Measurements from ENCODE around the gene TRAPPC1. TPM values are rescaled to one million over a fixed set of nuclear protein-coding genes. Genes with fewer than 3 reads are reported as not detected.
"Not testable (repeated sequence)": the region's sequence is repeated elsewhere in the genome, so short reads cannot be mapped to it uniquely, and the experiment has no call there.

TRAPPC1 gene
- total RNA-seq, 4 donors from 2014 or later, result 19.4 to 41.7 (median 30.0) TPM

- H3K4me3 ChIP-seq, result no peak overlapping the region
- intact Hi-C loops (cut with DNase I; ENCODE audit: low total_unique reads) (no loop called here), in situ Hi-C loops (cut with MboI; ENCODE audit: low sequenced_read_pairs in 4 of 4) (no loop called here)
- TF ChIP-seq CTCF (IDR thresholded peaks at IDR 0.05 in 4 of 5, conservative IDR thresholded peaks at IDR 0.05 in 1 of 5) (no peak), POLR2A (IDR thresholded peaks at IDR 0.05) (no peak)
- H3K4me1 ChIP-seq, result no peaks in the 10 kb centered on the region
- no peaks in the 10 kb centered on the region for H3K27me3 ChIP-seq
- no peaks in the 10 kb centered on the region for H3K9me3 ChIP-seq
- no peak for ATAC-seq
- H3K36me3 ChIP-seq, result no peaks in the 10 kb centered on the region
- no peak overlapping the region for H3K27ac ChIP-seq
- no peak for DNase-seq
These were observed 29.7 kb upstream of the TRAPPC1 start for GRCh38 chr17:7961421-7961820.

- DNase-seq, result no peak
- in situ Hi-C loops (cut with MboI; ENCODE audit: low sequenced_read_pairs in 4 of 4), result no loop called here
These were observed 27.9 kb upstream of the TRAPPC1 start for GRCh38 chr17:7959503-7960253.

GRCh38 chr17:7956228-7956965 lies 24.7 kb upstream of the TRAPPC1 start:
- Histone ChIP-seq H3K36me3 (no peaks in the 10 kb centered on the region), H3K9me3 (no peaks in the 10 kb centered on the region), H3K27me3 (no peaks in the 10 kb centered on the region), H3K4me1 (no peaks in the 10 kb centered on the region), H3K4me3 (no peak overlapping the region), H3K27ac (no peak overlapping the region)
- DNase-seq (no peak), ATAC-seq (no peak)
- no peak for TF ChIP-seq CTCF (IDR thresholded peaks at IDR 0.05 in 4 of 5, conservative IDR thresholded peaks at IDR 0.05 in 1 of 5)
- TF ChIP-seq POLR2A (IDR thresholded peaks at IDR 0.05), result no peak
- in situ Hi-C loops (cut with MboI; ENCODE audit: low sequenced_read_pairs in 4 of 4) (no loop called here), intact Hi-C loops (cut with DNase I; ENCODE audit: low total_unique reads) (no loop called here)

More at GRCh38 chr17:7959503-7960253, 27.9 kb upstream of the TRAPPC1 start:
- Histone ChIP-seq H3K36me3 (no peaks in the 10 kb centered on the region), H3K4me3 (no peak overlapping the region), H3K9me3 (no peaks in the 10 kb centered on the region), H3K27me3 (no peaks in the 10 kb centered on the region), H3K4me1 (no peaks in the 10 kb centered on the region), H3K27ac (no peak overlapping the region)
- intact Hi-C loops (cut with DNase I; ENCODE audit: low total_unique reads), result no loop called here
- TF ChIP-seq CTCF (IDR thresholded peaks at IDR 0.05 in 4 of 5, conservative IDR thresholded peaks at IDR 0.05 in 1 of 5) (no peak), POLR2A (IDR thresholded peaks at IDR 0.05) (no peak)
- no peak for ATAC-seq

GRCh38 chr17:7955414-7956227 lies 23.9 kb upstream of the TRAPPC1 start:
- TF ChIP-seq POLR2A (IDR thresholded peaks at IDR 0.05) (no peak), CTCF (IDR thresholded peaks at IDR 0.05 in 4 of 5, conservative IDR thresholded peaks at IDR 0.05 in 1 of 5) (no peak)
- Histone ChIP-seq H3K27ac (no peak overlapping the region), H3K4me1 (no peaks in the 10 kb centered on the region), H3K27me3 (no peaks in the 10 kb centered on the region), H3K4me3 (no peak overlapping the region), H3K36me3 (no peaks in the 10 kb centered on the region), H3K9me3 (no peaks in the 10 kb centered on the region)
- intact Hi-C loops (cut with DNase I; ENCODE audit: low total_unique reads) (no loop called here), in situ Hi-C loops (cut with MboI; ENCODE audit: low sequenced_read_pairs in 4 of 4) (no loop called here)
- ATAC-seq (no peak), DNase-seq (no peak)

GRCh38 chr17:7953266-7953665 lies 21.5 kb upstream of the TRAPPC1 start:
- H3K4me1 ChIP-seq; in situ Hi-C loops (cut with MboI; ENCODE audit: low sequenced_read_pairs in 4 of 4); H3K4me3 ChIP-seq; H3K27me3 ChIP-seq; H3K27ac ChIP-seq; ATAC-seq; DNase-seq; intact Hi-C loops (cut with DNase I; ENCODE audit: low total_unique reads); H3K9me3 ChIP-seq: not testable (repeated sequence)
- H3K36me3 ChIP-seq, result peaks cover 0 to 18% of the 10 kb centered on the region in 2 donors
